Subcutaneous adipose tissue (tissue), 4 donors: ENCODE data around the gene SYT9. TPM values are rescaled to one million over a fixed set of nuclear protein-coding genes. Genes with fewer than 3 reads are reported as not detected.

Source experiments
- total RNA-seq, 4 donors: library from RNA; depleted of rRNA; stranded (reverse); fragments of >200 nt; gene quantifications; one replicate each; pipeline ENCODE4 v1.1.0, GENCODE V29; 2016
- TF ChIP-seq, protein P1 (sequence below): fragments of 450-650 bp; IDR thresholded peaks from one replicate; pipeline ENCODE4 v1.5.1; 2016; ENCODE audit warnings: low read depth, mild to moderate bottlenecking, control low read depth, antibody characterized with exemption, moderate library complexity

SYT9 gene
- total RNA-seq, 4 donors from 2014 or later, result not detected

DNA sequence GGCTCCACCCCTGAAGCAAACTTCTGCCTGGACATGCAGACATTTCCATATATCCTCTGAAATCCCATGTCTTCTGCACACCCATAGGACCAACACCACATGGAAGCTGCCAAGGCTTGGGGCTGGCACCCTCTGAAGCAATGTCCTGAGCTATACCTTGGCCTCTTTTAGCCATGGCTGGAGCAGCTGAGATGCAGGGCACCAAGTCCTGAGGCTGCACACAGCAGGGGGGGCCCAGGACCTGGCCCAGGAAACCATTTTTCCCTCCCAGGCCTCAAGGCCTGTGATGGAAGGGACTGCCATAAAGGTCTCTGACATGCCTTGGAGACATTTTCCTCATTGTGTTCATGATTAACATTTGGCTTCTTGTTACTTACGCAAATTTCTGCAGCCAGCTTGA, 34.5 kb downstream of the SYT9 start:
- TF ChIP-seq, protein P1, sequence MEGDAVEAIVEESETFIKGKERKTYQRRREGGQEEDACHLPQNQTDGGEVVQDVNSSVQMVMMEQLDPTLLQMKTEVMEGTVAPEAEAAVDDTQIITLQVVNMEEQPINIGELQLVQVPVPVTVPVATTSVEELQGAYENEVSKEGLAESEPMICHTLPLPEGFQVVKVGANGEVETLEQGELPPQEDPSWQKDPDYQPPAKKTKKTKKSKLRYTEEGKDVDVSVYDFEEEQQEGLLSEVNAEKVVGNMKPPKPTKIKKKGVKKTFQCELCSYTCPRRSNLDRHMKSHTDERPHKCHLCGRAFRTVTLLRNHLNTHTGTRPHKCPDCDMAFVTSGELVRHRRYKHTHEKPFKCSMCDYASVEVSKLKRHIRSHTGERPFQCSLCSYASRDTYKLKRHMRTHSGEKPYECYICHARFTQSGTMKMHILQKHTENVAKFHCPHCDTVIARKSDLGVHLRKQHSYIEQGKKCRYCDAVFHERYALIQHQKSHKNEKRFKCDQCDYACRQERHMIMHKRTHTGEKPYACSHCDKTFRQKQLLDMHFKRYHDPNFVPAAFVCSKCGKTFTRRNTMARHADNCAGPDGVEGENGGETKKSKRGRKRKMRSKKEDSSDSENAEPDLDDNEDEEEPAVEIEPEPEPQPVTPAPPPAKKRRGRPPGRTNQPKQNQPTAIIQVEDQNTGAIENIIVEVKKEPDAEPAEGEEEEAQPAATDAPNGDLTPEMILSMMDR, result no peak

DNA sequence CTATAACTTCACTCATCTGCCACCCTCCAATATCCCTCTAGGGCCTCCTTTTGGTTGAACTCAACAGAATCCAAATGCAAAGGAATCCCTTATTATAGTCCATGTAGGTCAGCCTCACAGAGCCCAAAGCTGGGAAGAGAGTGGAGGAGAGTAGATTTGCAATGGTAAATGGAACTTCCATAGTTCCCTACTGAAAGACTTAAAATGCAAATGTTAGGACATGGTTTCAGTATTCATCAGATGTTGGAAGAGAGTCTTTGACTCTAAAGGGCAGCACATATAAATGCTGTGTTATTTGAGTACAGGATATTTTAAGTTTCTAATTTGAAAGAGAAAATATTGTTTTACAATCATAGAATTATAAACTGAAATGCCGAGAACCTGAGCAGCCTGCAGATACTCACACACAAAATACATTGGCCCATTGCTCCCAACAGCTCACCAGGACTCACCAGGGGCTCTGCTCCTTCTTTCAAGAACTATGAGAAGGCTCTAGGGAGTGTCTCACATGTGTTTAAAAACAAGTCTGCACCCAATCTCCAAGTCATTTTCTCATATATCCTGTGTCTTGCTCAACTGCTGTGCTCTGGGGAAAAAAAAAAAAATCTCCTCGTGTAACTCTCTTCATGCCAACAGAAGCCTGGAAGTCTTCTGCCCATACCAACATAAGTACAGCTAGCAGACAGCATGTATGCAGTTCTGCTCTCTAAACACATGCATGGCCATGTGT, 39.6 kb downstream of the SYT9 start:
- TF ChIP-seq, protein P1, result no peak

DNA sequence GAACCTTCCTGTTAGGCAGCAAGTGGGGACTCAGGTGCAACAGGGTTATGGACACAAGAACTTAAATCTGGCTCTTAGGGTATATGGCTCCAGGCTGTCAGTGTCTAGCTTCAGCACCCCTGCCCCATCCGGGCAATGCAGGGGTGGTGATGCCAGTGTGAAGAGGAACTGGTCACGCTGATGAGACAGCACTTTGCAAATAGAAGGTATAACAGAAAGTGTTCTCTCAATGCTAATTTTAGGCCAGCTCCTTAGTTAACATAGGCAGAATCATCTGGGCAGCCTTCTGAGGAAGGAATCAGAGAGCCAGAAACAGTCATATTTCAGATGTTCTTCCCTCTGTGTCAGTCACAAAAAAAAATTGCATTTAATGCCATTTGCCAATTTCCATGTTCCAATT, 41.2 kb downstream of the SYT9 start:
- TF ChIP-seq, protein P1, result no peak

DNA sequence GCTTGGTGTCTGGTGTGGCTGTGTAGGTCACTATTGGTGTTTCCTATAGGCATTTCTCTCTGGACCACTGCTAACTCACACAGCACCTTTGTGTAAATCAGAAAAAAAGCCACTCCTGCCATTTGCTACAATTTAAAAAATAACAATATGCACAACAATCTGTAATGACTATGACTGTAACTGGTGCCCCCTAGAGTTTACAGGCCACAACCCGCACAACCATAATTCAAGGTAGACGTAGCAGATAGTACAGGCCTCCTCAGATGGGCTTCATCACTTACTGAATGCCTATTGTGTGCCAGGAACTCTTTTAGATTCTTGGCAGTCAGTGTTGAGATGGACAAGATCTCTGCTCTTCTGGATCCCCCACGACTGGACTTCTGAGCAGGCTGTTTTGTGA, 47.7 kb downstream of the SYT9 start:
- TF ChIP-seq, protein P1, result no peak

DNA sequence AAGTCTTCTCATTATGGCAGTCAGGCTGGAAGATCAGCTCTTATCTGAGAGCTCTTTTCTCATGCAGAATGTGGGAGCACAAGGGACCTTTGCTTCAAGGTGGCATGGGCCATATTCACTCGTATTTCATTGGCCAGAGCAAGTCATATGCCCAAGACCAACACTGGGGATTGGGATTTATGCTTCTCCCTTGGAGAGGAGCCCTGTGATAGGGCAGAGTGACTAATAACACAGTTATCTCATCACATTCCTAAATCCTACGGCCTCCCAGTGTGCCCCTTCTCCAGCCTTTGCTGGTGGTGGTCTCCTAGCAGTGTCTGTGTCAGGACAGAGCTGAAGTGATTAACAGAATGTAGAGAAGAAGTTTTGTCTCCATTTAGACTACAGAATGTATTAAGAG, 48.6 kb downstream of the SYT9 start:
- TF ChIP-seq, protein P1, result no peak

DNA sequence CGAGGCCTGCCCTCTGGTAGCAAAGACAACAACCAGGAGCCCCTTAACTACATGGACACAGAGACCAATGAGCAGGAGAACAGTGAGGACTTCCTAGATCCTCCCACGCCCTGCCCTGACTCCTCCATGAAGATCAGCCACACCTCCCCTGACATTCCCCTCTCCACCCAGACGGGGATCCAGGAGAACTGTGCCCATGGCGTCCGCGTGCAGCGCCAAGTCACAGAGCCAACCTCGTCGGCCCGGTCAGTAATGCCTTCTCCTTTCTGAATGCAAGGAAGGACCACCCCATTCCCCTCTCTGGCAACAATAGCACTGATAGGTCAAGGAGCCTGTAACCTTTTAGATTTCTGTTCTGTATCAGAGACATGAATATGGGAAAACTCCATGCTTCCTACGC, 51.4 kb downstream of the SYT9 start:
- TF ChIP-seq, protein P1, result no peak

DNA sequence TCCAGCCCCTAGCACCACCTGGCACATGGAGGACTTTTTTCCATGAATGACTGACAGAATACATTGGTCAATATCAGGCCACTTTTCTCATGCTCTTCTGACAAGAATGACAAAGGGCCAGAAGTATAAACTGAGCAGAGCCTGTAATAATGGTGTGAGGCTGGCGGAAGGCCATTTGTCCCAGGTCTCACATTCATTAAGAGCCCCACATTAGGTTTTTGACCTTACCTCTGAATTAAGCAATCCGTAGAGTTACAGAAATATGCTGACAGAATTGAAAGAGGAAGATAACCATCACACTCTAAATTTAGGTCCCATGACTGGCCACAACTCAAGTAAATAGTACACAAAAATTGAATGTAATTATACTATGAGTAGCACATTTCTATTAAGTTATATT, 55.2 kb downstream of the SYT9 start:
- TF ChIP-seq, protein P1, result no peak
